Measurements from ENCODE around the gene ZNRF1.

The ZNRF1 gene

GRCh38 chr16:75062976-75063346 lies 64.1 kb downstream of the ZNRF1 start:
- no peak for DNase-seq

GRCh38 chr16:75063549-75064088 lies 64.8 kb downstream of the ZNRF1 start:
- DNase-seq: no peak

- no peak for DNase-seq
Measured at GRCh38 chr16:75064403-75065148, 65.8 kb downstream of the ZNRF1 start.

GRCh38 chr16:75065149-75065505 lies 66.3 kb downstream of the ZNRF1 start:
- DNase-seq: no peak

GRCh38 chr16:75065521-75066149 lies 66.8 kb downstream of the ZNRF1 start:
- DNase-seq: no peak

GRCh38 chr16:75066861-75067447 lies 68.1 kb downstream of the ZNRF1 start:
- no peak for DNase-seq

- DNase-seq: no peak
Measured at GRCh38 chr16:75068085-75069031, 69.5 kb downstream of the ZNRF1 start.

- no peak for DNase-seq
Measured at GRCh38 chr16:75070012-75070841, 71.4 kb downstream of the ZNRF1 start.

- DNase-seq: no peak
Measured at GRCh38 chr16:75071621-75072020, 72.8 kb downstream of the ZNRF1 start.

GRCh38 chr16:75072239-75072947 lies 73.6 kb downstream of the ZNRF1 start:
- no peak for DNase-seq

GRCh38 chr16:75073545-75074303 lies 74.9 kb downstream of the ZNRF1 start:
- DNase-seq: no peak

GRCh38 chr16:75074304-75074793 lies 75.5 kb downstream of the ZNRF1 start:
- DNase-seq: no peak

- DNase-seq: no peak
Measured at GRCh38 chr16:75074920-75075687, 76.3 kb downstream of the ZNRF1 start.

- DNase-seq: no peak
Measured at GRCh38 chr16:75075688-75076268, 77.0 kb downstream of the ZNRF1 start.

GRCh38 chr16:75078886-75079285 lies 80.1 kb downstream of the ZNRF1 start:
- no peak for DNase-seq

- no peak for DNase-seq
Measured at GRCh38 chr16:75079346-75079926, 80.6 kb downstream of the ZNRF1 start.

GRCh38 chr16:75080205-75081029 lies 81.6 kb downstream of the ZNRF1 start:
- DNase-seq: no peak
